HepG2 (cell line): Measurements from ENCODE around the gene ABCC1. TPM values are rescaled to one million over a fixed set of nuclear protein-coding genes. Genes with fewer than 3 reads are reported as not detected.
A peak's percentile ranks its signal among the peaks of the same experiment; 100 is the strongest.

Source experiments
- ELK4 ChIP-seq: sonication (generic); formaldehyde crosslinking; IDR thresholded peaks from 2 replicates; pipeline ENCODE4 v1.9.0; 2021; ENCODE audit warnings: missing genetic modification reagents, borderline replicate concordance
- ETV6 ChIP-seq: sonication (generic); formaldehyde crosslinking; conservative IDR thresholded peaks from 2 replicates; pipeline ENCODE4 v1.4.0; 2020; ENCODE audit warnings: missing genetic modification reagents
- FOXK1 ChIP-seq: sonication (generic); formaldehyde crosslinking; IDR thresholded peaks from 2 replicates; pipeline ENCODE4 v1.4.0; 2020; ENCODE audit warnings: low read depth, missing genetic modification reagents, borderline replicate concordance
- MLX ChIP-seq: IDR thresholded peaks from 2 replicates; pipeline ENCODE4 v1.6.1; 2016
- NONO ChIP-seq, 2 experiments: fragments of 450-650 bp in 1 of 2; sonication (generic) in 1 of 2; formaldehyde crosslinking in 1 of 2; IDR thresholded peaks in 1 of 2; conservative IDR thresholded peaks in 1 of 2; 2 replicates each; pipeline versions ENCODE4 v1.6.1 to v1.8.0; 2017 to 2022; ENCODE audit warnings: mild to moderate bottlenecking in 1 of 2, missing genetic modification reagents in 1 of 2, moderate library complexity in 1 of 2
- PTBP1 ChIP-seq: fragments of 200-400 bp; formaldehyde crosslinking; IDR thresholded peaks from 2 replicates; pipeline ENCODE4 v1.6.1; 2018; ENCODE audit warnings: low read length, low read depth; ENCODE audit not compliant: poor library complexity, severe bottlenecking
- RERE ChIP-seq: IDR thresholded peaks from 2 replicates; pipeline ENCODE4 v1.6.1; 2016; ENCODE audit warnings: low read depth, missing genetic modification reagents, missing compliant biosample characterization
- ZBTB1 ChIP-seq: sonication (generic); formaldehyde crosslinking; IDR thresholded peaks from 2 replicates; pipeline ENCODE4 v1.4.0; 2020; ENCODE audit warnings: missing genetic modification reagents, borderline replicate concordance
- ZBTB2 ChIP-seq: sonication (generic); formaldehyde crosslinking; IDR thresholded peaks from 2 replicates; pipeline ENCODE4 v1.8.0; 2022; ENCODE audit warnings: low read depth, missing genetic modification reagents
- ZNF292 ChIP-seq: sonication (generic); formaldehyde crosslinking; IDR thresholded peaks from 2 replicates; pipeline ENCODE4 v1.8.1; 2022; ENCODE audit warnings: mild to moderate bottlenecking, low read depth, missing genetic modification reagents, borderline replicate concordance
- ZNF441 ChIP-seq: sonication (generic); formaldehyde crosslinking; IDR thresholded peaks from 2 replicates; pipeline ENCODE4 v1.7.0; 2021; ENCODE audit warnings: missing genetic modification reagents, borderline replicate concordance
- ZNF552 ChIP-seq: sonication (generic); formaldehyde crosslinking; IDR thresholded peaks from 2 replicates; pipeline ENCODE4 v1.9.0; 2022; ENCODE audit warnings: missing genetic modification reagents, mild to moderate bottlenecking, borderline replicate concordance
- ZNF687 ChIP-seq: sonication (generic); formaldehyde crosslinking; IDR thresholded peaks from 2 replicates; pipeline ENCODE4 v1.5.1; 2020; ENCODE audit warnings: mild to moderate bottlenecking, missing genetic modification reagents, moderate library complexity
- polyA plus RNA-seq, 8 experiments: library from polyadenylated mRNA; depleted of rRNA in 3 of 8; stranded (reverse) in 7 of 8; unstranded in 1 of 8; fragments of >200 nt; fragmentation: Illumina TruSeq in 4 of 8; extraction: Trizol in 4 of 8; gene quantifications; 2 replicates each; pipeline versions ENCODE4 v1.2.1 to v1.2.3, GENCODE V29; 2011 to 2016; ENCODE audit warnings: low read depth in 4 of 8, missing spikeins in 1 of 8, mixed read lengths in 1 of 8; ENCODE audit not compliant: insufficient read depth in 1 of 8
- total RNA-seq, 5 experiments: library from RNA; depleted of rRNA; stranded (reverse); fragments of >200 nt; fragmentation: Illumina TruSeq; extraction: Trizol; gene quantifications; 2 replicates each; pipeline ENCODE4 v1.2.3, GENCODE V29; 2016; ENCODE audit warnings: low read depth in 1 of 5

Gene ABCC1
- total and polyA plus RNA-seq, 2 of the 13 experiments (the other 11 are each of a cell fraction or from before 2014, with no cell fraction given): 13.0 to 30.6 TPM

GRCh38 chr16:15949210-15950160 lies at the start of gene ABCC1 (continued):
- TF ChIP-seq ZNF687 (CRISPR knock-in tag) (peak; percentile 79), ZNF552 (CRISPR knock-in tag) (no peak; the same call in 1 of the 2 replicates), MLX (no peak), ELK4 (CRISPR knock-in tag) (no peak), ETV6 (CRISPR knock-in tag) (no peak), ZNF441 (CRISPR knock-in tag) (peak; percentile 50), NONO (IDR thresholded peaks at IDR 0.05) (no peak), NONO (CRISPR knock-in tag; conservative IDR thresholded peaks at IDR 0.05) (no peak), ZBTB2 (no peak), PTBP1 (peak; percentile 45), ZNF292 (CRISPR knock-in tag) (no peak), FOXK1 (no peak), RERE (CRISPR knock-in tag) (no peak), ZBTB1 (CRISPR knock-in tag) (no peak)
